A549 treated with AZD2906 at 1 μM for 4 hours (cell line): Measurements from ENCODE around the gene GSTCD. TPM values are rescaled to one million over a fixed set of nuclear protein-coding genes. Genes with fewer than 3 reads are reported as not detected.

Source experiments
- total RNA-seq: library from RNA; stranded (reverse); fragments of 200-300 nt; extraction: Qiagen RNA extraction; gene quantifications from 5 replicates; pipeline ENCODE4 v1.2.3, GENCODE V29; 2022

The GSTCD gene, protein sequence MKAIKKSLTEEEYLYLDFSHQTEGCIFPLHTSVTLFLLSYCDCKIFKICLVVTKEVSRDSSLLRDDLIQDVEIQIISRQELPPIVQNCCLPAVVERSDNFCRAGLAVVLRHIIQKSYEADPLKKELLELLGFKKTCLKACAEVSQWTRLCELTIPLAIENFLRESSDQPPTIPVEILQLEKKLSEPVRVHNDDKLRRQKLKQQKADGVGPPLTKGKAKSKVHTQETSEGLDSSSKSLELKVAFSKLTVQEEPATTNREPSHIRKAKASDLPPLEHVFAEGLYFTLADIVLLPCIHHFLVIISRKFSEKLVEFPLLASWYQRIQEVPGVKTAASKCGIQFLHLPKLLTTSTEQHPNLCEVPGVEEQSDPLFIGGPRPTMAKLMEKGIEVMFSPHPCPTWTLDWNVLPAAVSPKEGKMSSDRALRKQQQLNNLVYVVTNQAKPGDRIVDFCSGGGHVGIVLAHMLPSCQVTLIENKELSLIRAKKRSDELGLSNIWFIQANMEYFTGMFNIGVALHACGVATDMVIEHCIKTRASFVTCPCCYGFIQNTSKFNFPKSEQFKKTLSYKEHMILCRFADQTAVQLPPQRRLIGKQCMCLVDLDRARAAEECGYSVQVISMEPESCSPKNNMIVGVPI
- total RNA-seq = 4.7 to 6.6 TPM (median 5.7 TPM) in 5 replicates

DNA sequence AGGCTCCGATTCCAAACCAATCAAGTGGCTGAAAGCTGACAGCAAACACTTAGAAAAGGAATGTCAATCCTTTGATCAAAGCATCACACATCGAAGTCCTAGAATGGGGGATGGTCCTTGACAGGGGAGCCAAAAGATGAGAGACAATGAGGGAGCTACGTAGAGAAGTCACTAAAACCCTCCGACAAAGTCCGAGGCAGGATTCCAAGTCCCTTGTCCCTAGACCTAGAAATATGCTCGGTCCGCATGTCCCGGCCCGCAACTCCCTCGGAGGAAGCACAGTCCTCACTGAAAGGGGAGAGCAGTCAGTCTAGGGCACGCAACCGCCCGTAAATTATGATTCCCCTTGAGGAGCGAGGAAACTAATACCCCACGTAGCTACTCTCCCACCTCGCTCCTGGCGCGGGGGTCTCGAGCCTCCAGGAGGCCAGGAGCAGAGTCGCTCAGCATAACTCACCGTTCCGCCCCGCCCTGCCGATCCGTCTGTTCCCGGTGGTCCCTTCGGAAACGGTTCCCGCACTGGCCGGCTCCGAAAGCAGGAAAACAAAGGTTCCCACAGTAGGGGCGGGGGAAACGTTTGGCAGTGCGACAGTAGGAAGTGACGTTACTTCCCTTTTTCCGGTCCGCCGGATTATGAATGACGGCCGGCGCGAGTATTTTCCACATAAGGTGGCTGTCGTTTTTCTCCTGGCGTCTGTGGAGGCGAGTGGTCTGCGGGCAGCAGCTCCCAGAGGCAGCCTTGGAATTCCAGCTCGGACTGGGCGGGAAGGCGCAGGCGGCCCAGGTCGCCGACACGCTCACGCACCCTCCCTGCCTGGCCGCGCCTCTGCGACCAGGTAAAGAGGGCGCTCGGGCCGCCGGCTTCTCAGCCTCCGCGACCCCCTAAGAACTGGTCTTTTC, at the start of gene GSTCD, which contains the start of gene INTS12:
TSS of gene GSTCD (plus strand) at position 604 of the 900 bp plus-strand sequence. CDS start 8,830 bp downstream, outside the sequence.
TSS of gene INTS12 (minus strand) at position 509 of the 900 bp plus-strand sequence. CDS start 8,684 bp downstream, outside the sequence.

DNA sequence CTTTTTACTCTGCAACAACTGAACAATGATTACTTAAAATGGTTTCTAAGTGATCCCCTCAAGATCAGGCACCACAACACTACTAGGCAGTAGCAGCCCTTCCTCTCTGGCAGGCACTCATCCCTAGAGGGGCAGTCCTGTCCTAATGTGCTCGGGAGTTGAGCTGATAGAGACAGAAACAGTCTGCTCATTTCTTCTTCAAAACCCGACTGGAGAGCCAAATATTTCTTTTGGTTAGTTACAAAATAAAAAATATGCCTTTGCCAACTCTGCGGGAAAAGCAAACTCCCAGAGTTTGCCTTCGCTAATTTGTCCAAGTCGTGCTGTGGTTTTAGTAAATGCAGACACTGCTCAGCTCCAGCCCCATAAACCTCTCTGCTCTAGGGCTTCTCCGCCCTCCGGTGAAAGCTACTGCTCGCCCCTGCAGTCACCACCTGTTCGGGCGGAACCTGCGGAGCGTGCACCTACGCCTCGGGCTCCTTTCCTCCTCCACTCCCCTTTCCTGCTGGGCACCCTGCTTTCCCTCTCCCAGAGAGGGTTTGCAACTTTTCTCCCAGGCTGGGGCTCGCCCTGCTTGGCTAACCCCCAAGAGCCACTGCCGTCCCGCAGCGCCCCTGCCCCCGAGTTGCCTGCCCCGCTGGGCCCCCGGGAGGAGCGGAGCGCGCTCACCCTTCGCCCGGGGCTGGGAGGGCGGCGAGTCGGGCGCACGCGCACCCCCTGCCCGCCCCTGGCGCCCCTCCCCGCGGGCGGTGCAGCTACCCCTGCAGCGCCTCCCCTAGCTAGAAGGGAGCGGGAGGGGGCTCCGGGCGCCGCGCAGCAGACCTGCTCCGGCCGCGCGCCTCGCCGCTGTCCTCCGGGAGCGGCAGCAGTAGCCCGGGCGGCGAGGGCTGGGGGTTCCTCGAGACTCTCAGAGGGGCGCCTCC, 186.3 kb downstream of the GSTCD start, which contains the start of gene NPNT:
TSS of gene NPNT (plus strand) at position 812 of the 923 bp plus-strand sequence. CDS start 182 bp downstream, outside the sequence.

Other genes starting within 250 kb of the GSTCD start
- gene PPA2, start 234.7 kb upstream of the GSTCD start, total RNA-seq = 71.8 to 80.3 TPM (median 74.3 TPM) in 5 replicates
- not detected in 5 replicates for gene ARHGEF38, start 156.2 kb upstream of the GSTCD start, total RNA-seq
- 14.8 to 17.9 TPM (median 15.8 TPM) in 5 replicates for gene INTS12, start 95 bp upstream of the GSTCD start, total RNA-seq
- gene NPNT, start 186.7 kb downstream of the GSTCD start, total RNA-seq = 0.28 to 0.72 TPM (median 0.42 TPM) in 5 replicates